Measurements from ENCODE around the gene COL6A3. TPM values are rescaled to one million over a fixed set of nuclear protein-coding genes. Genes with fewer than 3 reads are reported as not detected.
A peak's percentile ranks its signal among the peaks of the same experiment; 100 is the strongest.

The COL6A3 gene
- total and polyA plus RNA-seq, 9 of the 15 experiments (the other 6 are each of a cell fraction or from before 2014, with no cell fraction given): 0.07 to 4.1 (median 1.5) TPM

DNA sequence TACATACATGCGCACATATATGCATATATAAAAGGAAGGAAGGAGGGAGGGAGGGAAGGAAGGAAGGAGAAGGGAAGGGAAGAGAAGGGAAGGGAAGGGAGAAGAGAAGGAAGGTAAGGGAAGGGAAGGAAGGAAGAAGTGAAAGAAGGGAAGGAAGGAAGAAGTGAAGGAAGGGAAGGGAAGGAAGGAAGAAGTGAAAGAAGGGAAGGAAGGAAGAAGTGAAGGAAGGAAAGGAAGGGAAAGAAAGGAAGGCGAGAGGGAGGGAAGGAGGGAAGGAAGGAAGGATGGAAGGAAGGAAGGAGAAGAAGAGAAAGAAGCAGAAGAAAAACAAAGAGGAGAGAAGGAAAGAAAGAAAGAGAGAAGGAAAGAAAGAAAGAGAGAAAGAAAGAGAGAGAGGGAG lies 16.9 kb downstream of the COL6A3 start:
- in situ Hi-C loops (cut with MboI): no loop called here
- H2AFZ ChIP-seq (ENCODE audit: low read depth, low read length): no peak overlapping the region
- H3K27me3 ChIP-seq (ENCODE audit: control insufficient read depth in 2 of 2, insufficient read depth in 2 of 2, low read length in 2 of 2): no peaks in the 10 kb centered on the region; a peak in 1 of 5 replicates
- no peak for ATAC-seq
- intact Hi-C loops (cut with micrococcal nuclease): no loop called here
- no peaks in the 10 kb centered on the region for H3K9me1 ChIP-seq (ENCODE audit: control insufficient read depth, insufficient read depth, low read length)
- no peaks in the 10 kb centered on the region for H3K4me1 ChIP-seq (replicated peaks in 1 of 2; ENCODE audit: control insufficient read depth in 2 of 2, insufficient read depth in 2 of 2, low read length in 2 of 2)
- WGBS (ENCODE audit: insufficient coverage, low coverage, missing lambda C conversion rate): 7% methylated on average over 2 of the region's 2 CpGs
- H3K79me2 ChIP-seq (ENCODE audit: control insufficient read depth, insufficient read depth, low read length): no peaks in the 10 kb centered on the region
- no peak for FAIRE-seq
- POLR2A ChIA-PET: interaction anchor here (1.0 kb wide), 1 partner anchor 10 kb away, joined by 3 read pairs; no protein-coding TSS in a partner anchor
- no peak for DNase-seq (ENCODE audit: extremely low read depth in 1 of 4, low spot score in 3 of 4)
- H3K27ac ChIP-seq (ENCODE audit: extremely low read depth, low read depth, low read length): no peak overlapping the region
- no TSS peak for BruUV-seq (replicated peaks)
- H3K9ac ChIP-seq (ENCODE audit: insufficient read depth in 1 of 2, low read depth in 2 of 2, low read length in 2 of 2): no peak overlapping the region
- H3K4me2 ChIP-seq (ENCODE audit: insufficient read depth, low read length): no peak overlapping the region
- no peaks in the 10 kb centered on the region for H3K9me3 ChIP-seq (replicated peaks; ENCODE audit: control insufficient read depth, insufficient read depth, low read depth, low read length)
- H4K20me1 ChIP-seq (replicated peaks; ENCODE audit: control insufficient read depth, insufficient read depth, low read length): no peaks in the 10 kb centered on the region
- H3K4me3 ChIP-seq: no peak overlapping the region
- H3K36me3 ChIP-seq (ENCODE audit: control insufficient read depth, insufficient read depth, low read length): no peaks in the 10 kb centered on the region
- TF ChIP-seq DACH1 (IDR thresholded peaks at IDR 0.05; ENCODE audit: partially characterized antibody) (peak; percentile 33), SMARCA4 (IDR thresholded peaks at IDR 0.05) (no peak), ZNF436 (CRISPR knock-in tag; IDR thresholded peaks at IDR 0.05) (no peak)
- CTCF ChIA-PET (ENCODE audit: low intra/inter-chr PET ratio): no interaction called here

DNA sequence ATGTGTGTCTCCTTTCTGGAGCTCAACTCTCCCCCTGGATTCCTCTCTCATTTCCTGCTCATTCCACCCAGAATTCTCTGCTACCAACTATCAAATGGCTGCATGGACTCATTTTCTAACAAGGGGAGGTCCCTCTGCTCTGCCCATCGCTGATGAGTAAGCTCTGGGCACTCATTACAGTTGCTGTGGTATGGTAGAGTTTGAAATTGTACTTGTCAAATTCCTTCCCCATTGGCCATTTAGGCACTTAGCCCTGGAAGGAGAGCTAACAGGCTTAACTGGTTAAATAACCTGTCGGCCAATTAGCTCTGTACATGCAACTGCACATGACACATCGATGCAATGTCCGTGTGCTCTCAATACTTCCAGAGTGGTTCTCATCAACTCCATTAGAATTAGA lies 20.4 kb downstream of the COL6A3 start:
- Histone ChIP-seq H3K4me1 (replicated peaks in 1 of 2; ENCODE audit: control insufficient read depth in 2 of 2, insufficient read depth in 2 of 2, low read length in 2 of 2) (no peaks in the 10 kb centered on the region), H3K27me3 (ENCODE audit: control insufficient read depth in 2 of 2, insufficient read depth in 2 of 2, low read length in 2 of 2) (no peaks in the 10 kb centered on the region; a peak in 1 of 5 replicates), H3K4me3 (no peak overlapping the region), H3K9ac (ENCODE audit: insufficient read depth in 1 of 2, low read depth in 2 of 2, low read length in 2 of 2) (no peak overlapping the region), H3K9me1 (ENCODE audit: control insufficient read depth, insufficient read depth, low read length) (no peaks in the 10 kb centered on the region), H4K20me1 (replicated peaks; ENCODE audit: control insufficient read depth, insufficient read depth, low read length) (no peaks in the 10 kb centered on the region), H3K27ac (ENCODE audit: extremely low read depth, low read depth, low read length) (no peak overlapping the region), H3K4me2 (ENCODE audit: insufficient read depth, low read length) (no peak overlapping the region), H3K79me2 (ENCODE audit: control insufficient read depth, insufficient read depth, low read length) (no peaks in the 10 kb centered on the region), H3K9me3 (replicated peaks; ENCODE audit: control insufficient read depth, insufficient read depth, low read depth, low read length) (no peaks in the 10 kb centered on the region), H2AFZ (ENCODE audit: low read depth, low read length) (no peak overlapping the region), H3K36me3 (ENCODE audit: control insufficient read depth, insufficient read depth, low read length) (no peaks in the 10 kb centered on the region)
- intact Hi-C loops (cut with micrococcal nuclease): no loop called here
- BruUV-seq (replicated peaks): no TSS peak
- CTCF ChIA-PET (ENCODE audit: low intra/inter-chr PET ratio): no interaction called here
- no peak for ATAC-seq
- FAIRE-seq: no peak
- no peak for DNase-seq (ENCODE audit: extremely low read depth in 1 of 4, low spot score in 3 of 4)
- 0% methylated on average over 4 of the region's 4 CpGs for WGBS (ENCODE audit: insufficient coverage, low coverage, missing lambda C conversion rate)
- POLR2A ChIA-PET: no interaction called here
- no peak for TF ChIP-seq SAP30 (IDR thresholded peaks at IDR 0.05; ENCODE audit: borderline replicate concordance, insufficient read depth, low read depth, low read length, poor library complexity, severe bottlenecking)
- TF ChIP-seq, protein P1, sequence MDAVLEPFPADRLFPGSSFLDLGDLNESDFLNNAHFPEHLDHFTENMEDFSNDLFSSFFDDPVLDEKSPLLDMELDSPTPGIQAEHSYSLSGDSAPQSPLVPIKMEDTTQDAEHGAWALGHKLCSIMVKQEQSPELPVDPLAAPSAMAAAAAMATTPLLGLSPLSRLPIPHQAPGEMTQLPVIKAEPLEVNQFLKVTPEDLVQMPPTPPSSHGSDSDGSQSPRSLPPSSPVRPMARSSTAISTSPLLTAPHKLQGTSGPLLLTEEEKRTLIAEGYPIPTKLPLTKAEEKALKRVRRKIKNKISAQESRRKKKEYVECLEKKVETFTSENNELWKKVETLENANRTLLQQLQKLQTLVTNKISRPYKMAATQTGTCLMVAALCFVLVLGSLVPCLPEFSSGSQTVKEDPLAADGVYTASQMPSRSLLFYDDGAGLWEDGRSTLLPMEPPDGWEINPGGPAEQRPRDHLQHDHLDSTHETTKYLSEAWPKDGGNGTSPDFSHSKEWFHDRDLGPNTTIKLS (IDR thresholded peaks at IDR 0.05; ENCODE audit: borderline replicate concordance, low read depth): no peak
- TF ChIP-seq U2AF2 (optimal IDR thresholded peaks at IDR 0.05; ENCODE audit: low read depth, low read length): no peak
- no peak for TF ChIP-seq FOSL1 (tag; conservative IDR thresholded peaks at IDR 0.05)
- TF ChIP-seq, protein P2, sequence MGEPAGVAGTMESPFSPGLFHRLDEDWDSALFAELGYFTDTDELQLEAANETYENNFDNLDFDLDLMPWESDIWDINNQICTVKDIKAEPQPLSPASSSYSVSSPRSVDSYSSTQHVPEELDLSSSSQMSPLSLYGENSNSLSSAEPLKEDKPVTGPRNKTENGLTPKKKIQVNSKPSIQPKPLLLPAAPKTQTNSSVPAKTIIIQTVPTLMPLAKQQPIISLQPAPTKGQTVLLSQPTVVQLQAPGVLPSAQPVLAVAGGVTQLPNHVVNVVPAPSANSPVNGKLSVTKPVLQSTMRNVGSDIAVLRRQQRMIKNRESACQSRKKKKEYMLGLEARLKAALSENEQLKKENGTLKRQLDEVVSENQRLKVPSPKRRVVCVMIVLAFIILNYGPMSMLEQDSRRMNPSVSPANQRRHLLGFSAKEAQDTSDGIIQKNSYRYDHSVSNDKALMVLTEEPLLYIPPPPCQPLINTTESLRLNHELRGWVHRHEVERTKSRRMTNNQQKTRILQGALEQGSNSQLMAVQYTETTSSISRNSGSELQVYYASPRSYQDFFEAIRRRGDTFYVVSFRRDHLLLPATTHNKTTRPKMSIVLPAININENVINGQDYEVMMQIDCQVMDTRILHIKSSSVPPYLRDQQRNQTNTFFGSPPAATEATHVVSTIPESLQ (CRISPR knock-in tag; IDR thresholded peaks at IDR 0.05): no peak
- in situ Hi-C loops (cut with MboI): no loop called here

Measured in K562 (cell line).